HG02623 (cell line): ENCODE measurements around the gene NPM3.

Experiments used
- ATAC-seq: cut with Tn5 transposase; IDR thresholded peaks from one replicate; pipeline ENCODE4 v1.9.1; 2021; ENCODE audit warnings: moderate library complexity; ENCODE audit not compliant: unreplicated experiment

NPM3 gene

DNA sequence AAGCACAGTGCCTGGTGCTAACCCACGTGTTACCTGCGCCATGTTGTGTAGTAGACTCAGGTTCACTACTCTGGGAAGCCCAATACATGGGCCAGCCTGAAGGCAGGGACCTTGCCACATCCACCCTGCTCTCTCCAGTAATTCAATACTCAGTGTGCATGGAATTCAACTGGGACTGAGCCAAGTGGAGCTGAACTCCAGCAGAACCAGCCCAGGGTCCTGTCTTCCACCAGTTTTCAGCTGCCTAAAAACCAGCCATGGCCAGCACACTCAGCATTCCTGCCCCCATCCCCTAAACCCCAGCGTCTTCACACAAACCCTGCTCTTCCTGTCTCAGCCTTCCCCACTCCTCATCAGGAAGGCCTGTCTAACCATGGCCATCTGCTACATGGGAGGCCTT is 22.7 kb downstream of the NPM3 start:
- no peak for ATAC-seq

DNA sequence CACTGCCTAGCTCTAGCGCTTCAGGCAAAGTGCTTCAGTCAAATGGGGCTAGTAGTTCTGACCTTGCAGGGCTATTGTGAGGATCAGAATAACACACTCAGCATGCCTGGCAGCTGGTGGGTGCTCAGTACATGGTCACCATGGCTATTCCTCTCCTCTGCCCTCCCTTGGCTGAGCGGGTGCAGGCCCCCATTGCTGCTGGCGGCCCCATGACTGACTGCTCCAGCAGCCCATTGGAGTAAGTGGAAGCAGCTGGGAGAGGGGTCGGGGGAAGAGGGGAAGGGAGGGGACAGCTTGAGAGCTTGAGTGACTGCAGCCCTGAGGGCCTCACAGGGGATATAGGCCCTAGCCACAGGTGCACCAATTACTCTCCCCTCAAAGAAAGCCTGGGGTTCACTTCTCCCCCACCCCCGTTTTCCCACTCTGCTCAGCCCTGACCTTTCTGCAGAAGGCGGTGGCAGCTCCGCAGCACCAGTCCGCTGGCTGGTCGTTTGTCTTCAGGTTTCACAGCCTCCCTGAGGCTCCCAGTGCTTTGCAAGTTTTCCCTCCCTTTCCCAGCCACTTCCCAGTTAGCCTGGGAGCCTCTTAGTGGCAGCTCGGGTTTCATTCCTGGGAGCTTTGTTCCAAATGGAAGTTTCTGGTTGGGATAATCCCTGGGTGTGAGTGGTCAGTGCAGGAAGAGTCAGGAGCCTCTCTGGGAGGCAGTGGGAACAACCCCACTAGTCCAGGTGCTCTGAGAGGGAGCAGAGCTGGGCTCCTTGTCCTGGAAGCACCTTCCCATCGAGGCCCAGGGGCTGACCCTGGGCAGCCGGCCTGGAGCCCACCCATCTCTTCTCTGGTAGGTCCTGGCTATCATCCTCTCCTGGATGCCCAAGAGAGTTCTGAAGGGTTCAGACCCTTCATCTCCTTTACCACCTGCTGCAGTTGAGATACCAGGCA is 23.7 kb downstream of the NPM3 start:
- ATAC-seq = no peak

DNA sequence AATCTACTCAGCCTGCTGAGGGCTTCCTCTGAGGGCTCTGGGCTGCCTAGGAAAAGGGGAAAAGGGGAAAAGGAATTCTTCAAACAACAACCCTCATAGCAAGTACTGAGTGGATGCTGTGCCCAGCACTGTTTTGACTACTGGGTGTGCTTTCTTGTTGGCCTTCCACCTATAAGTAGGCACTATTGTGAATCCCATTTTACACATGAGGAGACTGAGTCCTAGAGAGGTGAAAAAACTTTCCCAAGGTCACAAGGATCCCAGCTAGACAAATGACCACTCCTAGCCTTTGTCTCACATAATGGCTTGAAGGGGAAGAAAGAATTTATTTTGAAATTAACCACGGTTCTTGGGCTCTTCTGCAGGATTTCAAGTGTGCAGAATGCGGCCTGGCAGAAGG is 24.4 kb downstream of the NPM3 start:
- no peak for ATAC-seq

DNA sequence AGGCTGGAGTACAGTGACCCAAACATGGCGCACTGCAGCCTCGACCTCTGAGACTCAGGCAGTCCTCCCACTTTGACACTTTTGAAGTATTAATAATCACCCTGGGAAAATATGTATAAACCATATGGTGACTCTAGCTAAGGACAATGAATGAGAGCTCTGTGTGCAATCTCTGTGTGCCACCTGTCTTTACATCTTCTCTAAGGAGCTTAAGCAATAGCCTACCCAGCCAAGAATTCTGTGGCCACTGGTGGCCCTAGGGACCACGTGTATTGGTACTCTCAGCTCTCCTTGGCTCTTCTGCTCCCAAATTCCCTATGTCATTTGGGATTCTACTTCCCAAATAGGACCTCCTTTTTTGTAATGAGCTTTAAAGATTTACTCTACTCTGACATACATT is 31.0 kb downstream of the NPM3 start:
- no peak for ATAC-seq

DNA sequence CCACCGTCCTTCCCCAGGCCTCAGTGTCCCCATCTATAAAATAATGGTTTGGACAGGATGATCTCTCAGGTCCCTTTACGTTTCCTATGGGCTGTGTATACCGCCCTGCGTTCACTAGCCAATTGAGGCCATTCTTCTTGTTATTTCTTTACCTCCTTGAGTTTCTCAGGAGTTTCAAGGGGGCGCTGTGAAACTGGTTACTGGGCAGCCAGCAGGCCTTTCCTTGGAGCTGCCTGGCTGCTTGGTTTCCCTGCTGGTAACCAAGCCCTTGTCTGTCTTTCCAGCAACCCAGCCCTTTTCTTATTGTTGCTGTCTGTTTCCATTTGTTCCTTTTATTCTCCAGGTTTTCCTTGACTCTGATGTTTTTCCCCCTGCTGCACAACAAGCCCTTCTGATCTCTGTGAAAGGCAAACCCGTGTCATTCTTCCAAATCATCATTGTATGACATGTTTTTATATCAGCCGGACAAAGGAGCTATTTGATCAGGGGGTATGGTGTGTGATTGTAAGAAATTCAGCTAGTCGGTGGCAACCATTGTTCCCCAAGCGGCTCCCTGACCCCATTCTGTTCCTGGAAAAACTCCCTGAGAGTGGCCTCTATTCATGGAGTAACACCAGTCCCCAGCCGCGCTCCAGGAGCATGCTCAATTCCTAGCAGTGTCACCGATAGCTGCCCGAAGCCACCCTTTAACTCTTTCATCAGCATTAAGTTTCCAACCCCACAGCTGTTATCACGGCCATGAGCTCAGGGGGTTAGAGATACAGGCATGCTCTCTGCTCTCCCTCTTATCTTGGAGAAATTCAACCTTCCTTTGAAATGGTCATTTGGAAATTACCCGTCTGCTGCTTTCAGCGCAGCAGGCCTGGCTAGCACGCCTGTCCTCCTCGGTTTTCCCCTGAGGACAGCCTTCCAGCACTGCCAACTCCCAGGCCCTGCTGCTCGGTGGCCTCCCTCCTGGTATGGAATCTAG is 33.9 kb downstream of the NPM3 start:
- ATAC-seq = no peak

DNA sequence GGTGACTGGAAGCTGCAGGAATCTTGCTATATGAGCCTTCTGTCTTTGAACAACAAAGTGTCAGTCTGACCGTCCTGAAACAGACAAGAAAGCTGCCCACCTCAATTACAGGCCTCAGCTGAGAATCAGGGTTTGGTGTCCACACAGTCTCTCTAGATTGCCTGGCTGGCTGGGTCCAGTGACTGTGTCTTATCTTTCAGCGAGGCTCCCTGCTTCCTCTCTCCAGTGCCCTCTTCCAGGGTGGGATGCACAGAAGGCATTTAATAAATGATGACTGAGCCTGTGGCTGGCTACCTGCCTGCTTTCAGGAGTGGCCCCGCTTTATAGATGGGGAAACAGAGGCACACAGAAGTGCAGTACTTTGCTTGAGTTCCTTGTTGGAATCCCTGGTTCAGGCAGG is 34.8 kb downstream of the NPM3 start:
- ATAC-seq = no peak

DNA sequence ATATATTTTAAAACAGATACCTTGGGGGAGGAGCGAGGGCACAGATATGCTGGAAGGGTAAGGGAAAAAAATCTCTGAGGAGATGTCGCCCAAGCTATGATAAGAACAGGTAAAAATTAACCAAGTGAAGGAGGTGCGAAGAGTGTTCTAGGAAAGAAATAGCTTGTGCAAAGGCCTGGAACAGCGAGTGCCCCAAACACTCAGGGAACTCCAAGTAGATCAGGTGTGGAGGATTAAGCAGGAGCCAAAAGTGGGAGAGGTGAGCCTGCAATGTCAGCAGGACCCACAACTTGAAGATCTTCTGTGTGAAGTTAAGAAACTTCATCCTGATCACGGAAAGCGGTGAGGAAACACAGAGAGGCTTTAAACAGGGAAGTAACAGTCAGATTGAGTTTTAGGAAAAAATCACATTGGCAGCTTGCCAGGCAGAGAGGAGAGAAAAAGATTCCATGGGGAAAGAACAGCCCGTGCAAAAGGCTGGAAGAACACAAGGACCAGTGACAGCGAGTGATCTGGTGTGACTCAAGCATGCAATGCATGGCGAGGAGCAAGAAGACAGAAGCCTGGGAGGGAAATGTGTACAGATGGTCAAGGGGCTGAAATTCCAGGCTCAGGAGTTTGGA is 38.1 kb downstream of the NPM3 start:
- no peak for ATAC-seq

DNA sequence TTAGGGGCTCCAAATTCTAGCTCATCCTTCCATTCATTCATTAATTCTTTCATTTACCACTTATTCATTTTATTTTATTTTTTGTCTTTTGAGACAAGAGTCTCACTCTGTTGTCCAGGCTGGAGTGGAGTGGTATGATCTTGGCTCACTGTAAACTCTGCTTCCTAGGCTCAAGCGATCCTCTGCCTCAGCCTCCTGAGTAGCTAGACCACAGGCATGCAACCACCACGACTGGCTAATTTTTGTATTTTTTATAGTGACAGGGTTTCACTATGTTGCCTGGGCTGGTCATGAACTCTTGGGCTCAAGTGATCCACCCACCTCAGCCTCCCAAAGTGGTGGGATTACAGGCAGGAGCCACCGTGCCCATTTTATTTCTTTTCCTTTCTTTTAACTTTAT is 39.0 kb downstream of the NPM3 start:
- ATAC-seq = no peak

DNA sequence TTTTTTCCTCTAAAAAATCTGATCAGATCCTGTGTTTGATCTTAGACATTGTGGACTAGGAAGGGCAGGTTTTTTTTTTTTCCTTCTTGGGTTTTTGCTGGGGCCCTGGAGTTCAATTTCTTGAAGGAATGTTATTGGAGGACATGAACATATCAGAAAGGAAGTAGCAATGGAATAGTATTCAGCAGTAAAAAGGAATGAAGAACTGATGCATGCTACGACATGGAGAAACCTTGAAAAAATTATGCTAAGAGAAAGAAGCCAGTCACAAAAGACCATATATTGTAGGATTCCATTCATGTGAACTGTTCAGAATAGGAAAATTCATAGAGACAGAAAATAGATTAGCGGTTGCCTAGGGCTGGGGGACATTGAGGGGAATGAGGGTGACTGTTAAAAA is 41.3 kb downstream of the NPM3 start:
- ATAC-seq = no peak

DNA sequence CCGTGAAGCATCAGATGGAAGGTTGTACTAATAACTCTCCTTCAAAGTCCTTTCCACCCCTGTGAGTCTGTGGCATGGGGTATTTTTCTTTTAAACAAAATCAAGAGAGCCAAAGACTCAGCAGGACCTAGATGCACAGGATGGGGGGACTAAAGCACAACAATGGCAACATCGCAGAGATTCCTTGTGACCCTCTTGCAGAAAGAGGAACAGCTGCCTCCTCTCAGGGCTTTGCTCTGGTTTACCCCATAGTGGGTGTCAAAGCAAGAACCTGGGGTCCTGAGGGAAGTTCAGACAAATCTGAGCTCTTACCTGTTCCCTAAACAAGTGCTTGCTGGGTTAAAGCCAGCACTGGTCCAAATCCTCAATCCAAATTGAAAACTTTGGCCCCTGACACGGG is 46.6 kb downstream of the NPM3 start:
- no peak for ATAC-seq

DNA sequence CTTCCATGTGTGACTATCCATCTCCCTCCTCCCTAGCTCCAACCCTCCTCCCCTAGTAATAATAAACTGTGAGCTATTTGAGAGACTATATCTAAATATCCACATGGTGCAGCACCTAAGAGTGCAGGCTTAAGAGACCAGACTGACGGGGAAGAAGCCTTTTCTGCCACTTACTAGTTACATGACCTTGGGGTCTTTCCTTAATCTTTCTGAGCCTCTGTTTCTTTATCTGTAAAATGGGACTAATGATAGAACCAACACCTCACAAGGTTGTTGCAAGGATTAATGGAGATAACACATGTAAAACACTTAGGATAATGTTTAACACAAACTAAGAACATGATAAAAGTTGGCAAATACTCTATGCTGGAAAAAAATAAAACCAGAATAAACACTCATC is 51.1 kb downstream of the NPM3 start:
- ATAC-seq = no peak
